GM12878 (cell line): Measurements from ENCODE around the gene NANOS2. TPM values are rescaled to one million over a fixed set of nuclear protein-coding genes. Genes with fewer than 3 reads are reported as not detected.

ENCODE experiments used
- ATAC-seq: fragments of 200-7000 bp; cut with Tn5 transposase; 3 replicates; pipeline ENCODE4 v1.9.1; 2020; ENCODE audit warnings: mild to moderate bottlenecking, moderate library complexity
- BruUV-seq: library from RNA; stranded (reverse); fragments of 400-500 nt; replicated peaks from 2 replicates; lab custom pipeline; 2021; lab: Mats Ljungman, UMichigan
- CTCF ChIA-PET: fragments of 300-600 bp; sonication (Branson Sonifier 250); formaldehyde crosslinking; extraction: SDS; loops from one replicate; lab custom pipeline; 2021; ENCODE audit warnings: inconsistent platforms; lab: Yijun Ruan, JAX
- POLR2A ChIA-PET: fragments of 350-600 bp; formaldehyde crosslinking; extraction: SDS; loops from one replicate; lab custom pipeline; 2021; ENCODE audit warnings: inconsistent platforms; lab: Charles Lee
- RAD21 ChIA-PET: fragments of 300-600 bp; sonication (Branson Sonifier 250); formaldehyde crosslinking; loops from one replicate; lab custom pipeline; 2023; ENCODE audit warnings: antibody characterized with exemption; ENCODE audit not compliant: unreplicated experiment; lab: Charles Lee
- SMC1A ChIA-PET: fragments of 300-600 bp; sonication (Branson Sonifier 250); formaldehyde crosslinking; loops from one replicate; lab custom pipeline; 2023; ENCODE audit not compliant: unreplicated experiment, uncharacterized antibody; lab: Charles Lee
- DNase-seq: peaks from one replicate; pipeline ENCODE4 v3.0.0-alpha.2; 2011; ENCODE audit warnings: low read depth, low spot score
- FAIRE-seq: peaks from 3 replicates; lab custom pipeline; 2011; peaks lifted over from hg19 to GRCh38; lab: Jason Lieb, UNC
- H2AFZ ChIP-seq: 2 replicates; pipeline ENCODE4 v1.6.0; 2011; ENCODE audit warnings: low read depth, low read length, control low read depth; ENCODE audit not compliant: control insufficient read depth
- H3K27ac ChIP-seq: 2 replicates; pipeline ENCODE4 v1.5.1; 2011; ENCODE audit warnings: control low read depth; ENCODE audit not compliant: control insufficient read depth, insufficient read depth
- H3K27me3 ChIP-seq, 2 experiments: replicated peaks in 1 of 2; 2 replicates each; pipeline versions ENCODE4 v1.6.0 to v1.6.1; 2011; ENCODE audit warnings: low read length in 1 of 2; ENCODE audit not compliant: control insufficient read depth in 2 of 2, insufficient read depth in 2 of 2
- H3K36me3 ChIP-seq, 2 experiments: 2 replicates each; pipeline ENCODE4 v1.5.1; 2011; ENCODE audit warnings: low read length in 1 of 2; ENCODE audit not compliant: control insufficient read depth in 2 of 2, insufficient read depth in 2 of 2
- H3K4me1 ChIP-seq: 2 replicates; pipeline ENCODE4 v1.6.1; 2011; ENCODE audit warnings: mild to moderate bottlenecking, low read length, moderate library complexity, mixed read lengths; ENCODE audit not compliant: control insufficient read depth, insufficient read depth
- H3K4me2 ChIP-seq: 2 replicates; pipeline ENCODE4 v1.6.0; 2011; ENCODE audit warnings: control low read depth; ENCODE audit not compliant: control insufficient read depth, insufficient read depth
- H3K4me3 ChIP-seq: fragments of 200-600 bp; sonication (generic); 2 replicates; pipeline ENCODE4 v1.5.1; 2016
- H3K79me2 ChIP-seq: 2 replicates; pipeline ENCODE4 v1.6.0; 2011; ENCODE audit warnings: low read length; ENCODE audit not compliant: control insufficient read depth, insufficient read depth
- H3K9ac ChIP-seq: 2 replicates; pipeline ENCODE4 v1.8.0; 2011; ENCODE audit warnings: low read length, control low read depth, mixed read lengths; ENCODE audit not compliant: control insufficient read depth, insufficient read depth
- H3K9me3 ChIP-seq: replicated peaks from 3 replicates; pipeline ENCODE4 v1.5.1; 2011; ENCODE audit warnings: mild to moderate bottlenecking, low read length; ENCODE audit not compliant: control insufficient read depth, insufficient read depth
- H4K20me1 ChIP-seq: 2 replicates; pipeline ENCODE4 v1.6.0; 2011; ENCODE audit not compliant: control insufficient read depth, insufficient read depth
- ATF7 ChIP-seq: fragments of 450-650 bp; IDR thresholded peaks from 2 replicates; pipeline ENCODE4 v1.6.1; 2016; ENCODE audit warnings: low read depth, mild to moderate bottlenecking
- CEBPB ChIP-seq, 2 experiments: fragments of 150-350 bp in 1 of 2; IDR thresholded peaks; 2 replicates each; pipeline ENCODE4 v1.6.1; 2012 to 2014; ENCODE audit warnings: low read depth in 2 of 2, low read length in 2 of 2, borderline replicate concordance in 1 of 2, inconsistent platforms in 1 of 2
- MYC ChIP-seq: IDR thresholded peaks from 2 replicates; pipeline ENCODE4 v1.6.1; 2011; ENCODE audit warnings: mild to moderate bottlenecking, low read length, moderate library complexity, inconsistent platforms; ENCODE audit not compliant: insufficient read depth, insufficient replicate concordance, insufficient read length, severe bottlenecking
- POLR2AphosphoS2 ChIP-seq: IDR thresholded peaks from 2 replicates; pipeline ENCODE4 v1.6.1; 2011; ENCODE audit warnings: low read depth, mild to moderate bottlenecking, low read length, improper control_type of control experiment, moderate library complexity
- SMAD5 ChIP-seq: IDR thresholded peaks from 2 replicates; pipeline ENCODE4 v1.6.1; 2016; ENCODE audit warnings: antibody characterized with exemption, low read depth
- TCF12 ChIP-seq: IDR thresholded peaks from 2 replicates; pipeline ENCODE4 v1.6.1; 2011; ENCODE audit warnings: low read depth, mild to moderate bottlenecking, low read length
- ZSCAN29 ChIP-seq: fragments of 450-650 bp; IDR thresholded peaks from 2 replicates; pipeline ENCODE4 v1.6.1; 2017; ENCODE audit warnings: mild to moderate bottlenecking, moderate library complexity
- WGBS: methylation state at CpG from one replicate; pipeline ENCODE4 v1.1.6; 2016; ENCODE audit warnings: low lambda C conversion rate; ENCODE audit not compliant: insufficient replicate concordance, insufficient coverage; ENCODE audit errors: missing lambda C conversion rate; 5-methylcytosine and 5-hydroxymethylcytosine counted together
- in situ Hi-C: fragments of 300-500 bp; cut with MboI; formaldehyde crosslinking; loops from 9 replicates; pipeline ENCODE4 v1.14.3; 2018; ENCODE audit warnings: mixed read lengths
- intact Hi-C: fragments of 100-400 bp; cut with micrococcal nuclease; formaldehyde crosslinking; loops from one replicate; pipeline ENCODE4 v1.14.2; 2022; ENCODE audit not compliant: unreplicated experiment
- polyA plus RNA-seq, 11 experiments: library from polyadenylated mRNA; depleted of rRNA in 4 of 11; unstranded in 6 of 11; stranded (reverse) in 5 of 11; fragments of >200 nt; fragmentation: Nextera tagmentation in 4 of 11; fragmentation: Illumina TruSeq in 1 of 11; extraction: Ambion mirVana in 4 of 11; extraction: Trizol in 1 of 11; gene quantifications; 1 replicate in 1 of 11; 2 replicates in 10 of 11; pipeline versions ENCODE4 v1.2.1 to v1.2.3, GENCODE V29; 2011 to 2016; ENCODE audit warnings: inconsistent platforms in 2 of 11, missing spikeins in 2 of 11, low read depth in 1 of 11
- total RNA-seq, 4 experiments: library from RNA; depleted of rRNA in 3 of 4; stranded (reverse); fragments of >200 nt in 3 of 4; fragmentation: Illumina TruSeq in 1 of 4; extraction: Trizol in 1 of 4; gene quantifications; 2 replicates each; pipeline versions ENCODE4 v1.2.1 to v1.2.3, GENCODE V29; 2013 to 2021
- TF ChIP-seq, protein P1 (sequence below): IDR thresholded peaks from 2 replicates; pipeline ENCODE4 v1.6.1; 2011; ENCODE audit warnings: borderline replicate concordance, low read depth, mild to moderate bottlenecking, moderate library complexity, low read length; ENCODE audit not compliant: insufficient read depth, poor library complexity, severe bottlenecking

NANOS2 gene
- total and polyA plus RNA-seq, 10 of the 15 experiments (the other 5 are each of a cell fraction or from before 2014, with no cell fraction given), result not detected

DNA sequence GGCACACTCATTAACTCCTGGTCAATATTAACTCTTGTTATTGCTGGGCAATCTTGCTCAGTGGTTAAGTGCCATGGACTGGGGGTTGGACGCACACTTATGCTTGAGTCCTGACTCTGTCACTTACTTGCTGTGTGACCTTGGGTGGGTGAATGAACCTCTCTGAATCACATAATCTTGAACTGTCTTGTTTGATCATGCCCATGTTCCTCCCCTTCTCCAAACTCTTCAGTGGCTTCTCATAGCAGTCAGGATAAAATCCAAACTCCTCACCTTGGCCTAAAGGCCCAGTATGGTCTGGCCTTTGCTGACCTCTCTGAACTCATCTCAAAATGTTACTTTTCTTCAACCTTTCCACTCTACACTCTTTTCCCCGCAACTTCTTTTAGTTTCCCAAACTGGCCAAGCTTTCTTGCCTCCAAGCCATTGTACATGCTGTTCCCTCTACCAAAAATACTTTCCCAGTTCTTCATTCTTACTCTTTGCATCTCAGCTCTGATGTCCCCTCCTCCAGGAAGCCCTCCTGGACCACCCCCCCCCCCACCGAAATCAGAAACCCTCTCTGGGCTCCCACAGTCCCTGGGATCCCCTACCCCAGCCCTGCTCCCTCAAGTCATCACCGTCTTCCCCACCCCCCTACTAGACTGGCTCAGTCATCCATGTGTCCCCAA, 14.5 kb downstream of the NANOS2 start:
- peak overlapping the region; percentile 73 for H3K4me2 ChIP-seq
- POLR2A ChIA-PET, result interaction anchor here (1.1 to 3.7 kb wide), 3 partner anchors 14 to 95 kb away, joined by 5 to 23 read pairs (median 6); partner anchors contain the start of genes CCDC61, FOXA3, IRF2BP1 and SYMPK
- WGBS, result 85% methylated on average over 4 of the region's 4 CpGs

More for the DNA sequence above, 14.5 kb downstream of the NANOS2 start:
- BruUV-seq, result TSS peak; percentile 83
- FAIRE-seq (no peak), DNase-seq (no peak), ATAC-seq (no peak)
- in situ Hi-C loops, result no loop called here
- ChIA-PET CTCF (interaction anchor here (0.6 to 0.9 kb wide), 2 partner anchors 82 to 105 kb away, joined by 3 read pairs; no protein-coding TSS in a partner anchor), SMC1A (no interaction called here), RAD21 (interaction anchor here (1.3 to 1.4 kb wide), 2 partner anchors 36 to 37 kb away, joined by 3 to 5 read pairs; partner anchors contain the start of genes FOXA3 and SYMPK)
- Histone ChIP-seq H2AFZ (no peak overlapping the region), H3K9me3 (no peaks in the 10 kb centered on the region), H3K27me3 (no peaks in the 10 kb centered on the region), H4K20me1 (no peaks in the 10 kb centered on the region), H3K9ac (no peak overlapping the region), H3K27ac (no peak overlapping the region), H3K4me1 (peaks cover 10% of the 10 kb centered on the region), H3K79me2 (peaks cover 8% of the 10 kb centered on the region), H3K36me3 (no peaks in the 10 kb centered on the region; a peak in 2 of 4 replicates), H3K4me3 (no peak overlapping the region; the same call in 1 of the 2 replicates)
- TF ChIP-seq ATF7 (no peak), MYC (no peak), ZSCAN29 (no peak), POLR2AphosphoS2 (no peak), CEBPB (IDR thresholded peaks at IDR 0.05; ENCODE audit: borderline replicate concordance in 1 of 2, low read depth in 2 of 2, low read length in 2 of 2) (no peak), SMAD5 (no peak), TCF12 (no peak)
- TF ChIP-seq, protein P1, sequence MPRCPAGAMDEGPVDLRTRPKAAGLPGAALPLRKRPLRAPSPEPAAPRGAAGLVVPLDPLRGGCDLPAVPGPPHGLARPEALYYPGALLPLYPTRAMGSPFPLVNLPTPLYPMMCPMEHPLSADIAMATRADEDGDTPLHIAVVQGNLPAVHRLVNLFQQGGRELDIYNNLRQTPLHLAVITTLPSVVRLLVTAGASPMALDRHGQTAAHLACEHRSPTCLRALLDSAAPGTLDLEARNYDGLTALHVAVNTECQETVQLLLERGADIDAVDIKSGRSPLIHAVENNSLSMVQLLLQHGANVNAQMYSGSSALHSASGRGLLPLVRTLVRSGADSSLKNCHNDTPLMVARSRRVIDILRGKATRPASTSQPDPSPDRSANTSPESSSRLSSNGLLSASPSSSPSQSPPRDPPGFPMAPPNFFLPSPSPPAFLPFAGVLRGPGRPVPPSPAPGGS, result no peak
- intact Hi-C loops, result loop anchor here (5.0 kb wide), 1 partner anchor 83 kb away; the partner anchor contains the start of gene RSPH6A
